ENCODE results near the gene GPRC5C. TPM values are rescaled to one million over a fixed set of nuclear protein-coding genes. Genes with fewer than 3 reads are reported as not detected.

The GPRC5C gene
- total and polyA plus RNA-seq, 2 of the 8 experiments (the other 6 are each of a cell fraction or from before 2014, with no cell fraction given) = 18.3 to 55.8 TPM

- TF ChIP-seq, protein P1, sequence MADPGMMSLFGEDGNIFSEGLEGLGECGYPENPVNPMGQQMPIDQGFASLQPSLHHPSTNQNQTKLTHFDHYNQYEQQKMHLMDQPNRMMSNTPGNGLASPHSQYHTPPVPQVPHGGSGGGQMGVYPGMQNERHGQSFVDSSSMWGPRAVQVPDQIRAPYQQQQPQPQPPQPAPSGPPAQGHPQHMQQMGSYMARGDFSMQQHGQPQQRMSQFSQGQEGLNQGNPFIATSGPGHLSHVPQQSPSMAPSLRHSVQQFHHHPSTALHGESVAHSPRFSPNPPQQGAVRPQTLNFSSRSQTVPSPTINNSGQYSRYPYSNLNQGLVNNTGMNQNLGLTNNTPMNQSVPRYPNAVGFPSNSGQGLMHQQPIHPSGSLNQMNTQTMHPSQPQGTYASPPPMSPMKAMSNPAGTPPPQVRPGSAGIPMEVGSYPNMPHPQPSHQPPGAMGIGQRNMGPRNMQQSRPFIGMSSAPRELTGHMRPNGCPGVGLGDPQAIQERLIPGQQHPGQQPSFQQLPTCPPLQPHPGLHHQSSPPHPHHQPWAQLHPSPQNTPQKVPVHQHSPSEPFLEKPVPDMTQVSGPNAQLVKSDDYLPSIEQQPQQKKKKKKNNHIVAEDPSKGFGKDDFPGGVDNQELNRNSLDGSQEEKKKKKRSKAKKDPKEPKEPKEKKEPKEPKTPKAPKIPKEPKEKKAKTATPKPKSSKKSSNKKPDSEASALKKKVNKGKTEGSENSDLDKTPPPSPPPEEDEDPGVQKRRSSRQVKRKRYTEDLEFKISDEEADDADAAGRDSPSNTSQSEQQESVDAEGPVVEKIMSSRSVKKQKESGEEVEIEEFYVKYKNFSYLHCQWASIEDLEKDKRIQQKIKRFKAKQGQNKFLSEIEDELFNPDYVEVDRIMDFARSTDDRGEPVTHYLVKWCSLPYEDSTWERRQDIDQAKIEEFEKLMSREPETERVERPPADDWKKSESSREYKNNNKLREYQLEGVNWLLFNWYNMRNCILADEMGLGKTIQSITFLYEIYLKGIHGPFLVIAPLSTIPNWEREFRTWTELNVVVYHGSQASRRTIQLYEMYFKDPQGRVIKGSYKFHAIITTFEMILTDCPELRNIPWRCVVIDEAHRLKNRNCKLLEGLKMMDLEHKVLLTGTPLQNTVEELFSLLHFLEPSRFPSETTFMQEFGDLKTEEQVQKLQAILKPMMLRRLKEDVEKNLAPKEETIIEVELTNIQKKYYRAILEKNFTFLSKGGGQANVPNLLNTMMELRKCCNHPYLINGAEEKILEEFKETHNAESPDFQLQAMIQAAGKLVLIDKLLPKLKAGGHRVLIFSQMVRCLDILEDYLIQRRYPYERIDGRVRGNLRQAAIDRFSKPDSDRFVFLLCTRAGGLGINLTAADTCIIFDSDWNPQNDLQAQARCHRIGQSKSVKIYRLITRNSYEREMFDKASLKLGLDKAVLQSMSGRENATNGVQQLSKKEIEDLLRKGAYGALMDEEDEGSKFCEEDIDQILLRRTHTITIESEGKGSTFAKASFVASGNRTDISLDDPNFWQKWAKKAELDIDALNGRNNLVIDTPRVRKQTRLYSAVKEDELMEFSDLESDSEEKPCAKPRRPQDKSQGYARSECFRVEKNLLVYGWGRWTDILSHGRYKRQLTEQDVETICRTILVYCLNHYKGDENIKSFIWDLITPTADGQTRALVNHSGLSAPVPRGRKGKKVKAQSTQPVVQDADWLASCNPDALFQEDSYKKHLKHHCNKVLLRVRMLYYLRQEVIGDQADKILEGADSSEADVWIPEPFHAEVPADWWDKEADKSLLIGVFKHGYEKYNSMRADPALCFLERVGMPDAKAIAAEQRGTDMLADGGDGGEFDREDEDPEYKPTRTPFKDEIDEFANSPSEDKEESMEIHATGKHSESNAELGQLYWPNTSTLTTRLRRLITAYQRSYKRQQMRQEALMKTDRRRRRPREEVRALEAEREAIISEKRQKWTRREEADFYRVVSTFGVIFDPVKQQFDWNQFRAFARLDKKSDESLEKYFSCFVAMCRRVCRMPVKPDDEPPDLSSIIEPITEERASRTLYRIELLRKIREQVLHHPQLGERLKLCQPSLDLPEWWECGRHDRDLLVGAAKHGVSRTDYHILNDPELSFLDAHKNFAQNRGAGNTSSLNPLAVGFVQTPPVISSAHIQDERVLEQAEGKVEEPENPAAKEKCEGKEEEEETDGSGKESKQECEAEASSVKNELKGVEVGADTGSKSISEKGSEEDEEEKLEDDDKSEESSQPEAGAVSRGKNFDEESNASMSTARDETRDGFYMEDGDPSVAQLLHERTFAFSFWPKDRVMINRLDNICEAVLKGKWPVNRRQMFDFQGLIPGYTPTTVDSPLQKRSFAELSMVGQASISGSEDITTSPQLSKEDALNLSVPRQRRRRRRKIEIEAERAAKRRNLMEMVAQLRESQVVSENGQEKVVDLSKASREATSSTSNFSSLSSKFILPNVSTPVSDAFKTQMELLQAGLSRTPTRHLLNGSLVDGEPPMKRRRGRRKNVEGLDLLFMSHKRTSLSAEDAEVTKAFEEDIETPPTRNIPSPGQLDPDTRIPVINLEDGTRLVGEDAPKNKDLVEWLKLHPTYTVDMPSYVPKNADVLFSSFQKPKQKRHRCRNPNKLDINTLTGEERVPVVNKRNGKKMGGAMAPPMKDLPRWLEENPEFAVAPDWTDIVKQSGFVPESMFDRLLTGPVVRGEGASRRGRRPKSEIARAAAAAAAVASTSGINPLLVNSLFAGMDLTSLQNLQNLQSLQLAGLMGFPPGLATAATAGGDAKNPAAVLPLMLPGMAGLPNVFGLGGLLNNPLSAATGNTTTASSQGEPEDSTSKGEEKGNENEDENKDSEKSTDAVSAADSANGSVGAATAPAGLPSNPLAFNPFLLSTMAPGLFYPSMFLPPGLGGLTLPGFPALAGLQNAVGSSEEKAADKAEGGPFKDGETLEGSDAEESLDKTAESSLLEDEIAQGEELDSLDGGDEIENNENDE (IDR thresholded peaks at IDR 0.05; ENCODE audit: insufficient replicate concordance, low read length) = no peak
- TF ChIP-seq CBX5 (IDR thresholded peaks at IDR 0.05; ENCODE audit: low read depth, low read length) = no peak
- TF ChIP-seq RXRA (IDR thresholded peaks at IDR 0.05; ENCODE audit: insufficient read depth, low read depth, low read length) = no peak
- no peak for TF ChIP-seq JUND (IDR thresholded peaks at IDR 0.05; ENCODE audit: low read length)
- TF ChIP-seq RBBP5 (IDR thresholded peaks at IDR 0.05; ENCODE audit: borderline replicate concordance, low read depth, low read length) = peak; percentile 37
- TF ChIP-seq NRF1 (IDR thresholded peaks at IDR 0.05; ENCODE audit: low read depth, low read length) = no peak
- no peak for TF ChIP-seq SIX5 (IDR thresholded peaks at IDR 0.05; ENCODE audit: low read depth, low read length)
- TF ChIP-seq CREB1 (IDR thresholded peaks at IDR 0.05) = peak; percentile 20; the same call in 1 of the 2 replicates
- TF ChIP-seq RAD21 (IDR thresholded peaks at IDR 0.05 in 1 of 2, conservative IDR thresholded peaks at IDR 0.05 in 1 of 2; ENCODE audit: low read depth in 2 of 2, low read length in 2 of 2) = no peak
- no peak for TF ChIP-seq EZH2 (IDR thresholded peaks at IDR 0.05; ENCODE audit: low read depth, low read length, severe bottlenecking)
Measured at GRCh38 chr17:74454197-74455024, 22.5 kb downstream of the GPRC5C start (continued).
